CD4-positive, alpha-beta T cell treated with Interleukin-15 for 4 hours (primary cell): ENCODE data around the gene CD200.
"Not testable (repeated sequence)": the region's sequence is repeated elsewhere in the genome, so short reads cannot be mapped to it uniquely, and the experiment has no call there.

Experiments used
- DNase-seq: peaks from one replicate; pipeline ENCODE4 v3.0.0-alpha.2; 2020; ENCODE audit warnings: low spot score

The CD200 gene

GRCh38 chr3:112390783-112391641 lies 58.1 kb downstream of the CD200 start:
- no peak for DNase-seq

DNA sequence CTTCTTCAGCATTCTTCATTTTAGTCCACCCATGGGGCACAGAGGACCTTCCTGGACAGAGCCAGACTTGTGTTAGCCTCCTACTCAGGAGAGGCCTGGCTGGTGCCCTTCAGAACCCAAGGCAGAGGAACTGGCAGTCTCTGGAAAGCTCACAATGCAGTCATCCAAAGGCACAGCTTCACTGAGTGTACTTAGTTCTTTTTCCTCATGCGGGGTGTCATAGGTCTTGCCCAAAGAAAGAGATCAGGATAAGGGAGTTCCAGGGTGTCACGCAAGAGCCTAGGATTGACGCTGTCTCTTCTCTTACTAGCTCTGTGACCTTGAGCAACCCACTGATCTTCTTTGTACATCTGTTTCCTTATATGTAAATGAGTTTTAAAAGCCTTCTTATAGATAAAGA lies 58.7 kb downstream of the CD200 start:
- no peak for DNase-seq

DNA sequence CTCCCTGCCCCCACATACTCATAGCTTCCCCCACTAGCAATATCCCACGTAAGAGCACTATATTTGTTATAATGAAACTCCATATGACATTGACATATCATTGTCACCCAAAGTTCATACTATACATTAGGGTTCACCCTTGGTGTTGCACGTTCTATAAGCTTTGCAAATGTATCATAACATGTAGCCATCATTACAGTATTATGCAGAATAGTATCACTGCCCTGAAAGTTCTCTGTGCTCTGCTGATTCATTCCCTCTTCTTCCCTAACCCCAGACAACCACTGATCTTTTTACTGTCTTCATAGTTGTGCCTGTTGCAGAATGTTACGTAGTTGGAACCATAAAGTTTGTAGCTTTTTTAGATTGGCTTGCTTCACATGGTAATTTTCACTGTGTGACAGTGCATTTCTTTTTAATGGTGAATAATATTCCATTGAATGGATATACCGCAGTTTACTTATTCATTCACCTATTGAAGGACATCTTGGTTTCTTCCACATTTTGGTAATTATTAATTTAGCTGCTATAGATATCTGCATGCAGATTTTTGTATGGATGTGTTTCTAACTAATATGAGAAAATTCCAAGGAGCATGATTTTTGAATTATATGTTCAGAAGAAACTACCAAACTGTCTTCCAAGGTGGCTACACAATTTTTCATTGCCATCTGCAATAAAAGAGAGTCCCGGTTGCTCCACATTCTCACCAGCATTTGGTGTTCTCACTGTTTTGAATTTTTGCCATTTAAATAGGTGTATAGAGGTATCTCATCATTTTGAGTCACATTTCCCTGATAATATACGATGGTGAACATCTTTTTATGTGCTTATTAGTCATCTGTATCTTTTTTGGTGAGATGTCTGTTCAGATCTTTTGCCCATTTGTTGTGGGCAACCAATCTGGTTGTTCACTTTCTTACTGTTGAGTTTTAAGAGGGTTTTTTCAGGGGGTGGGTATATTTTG lies 59.7 kb downstream of the CD200 start:
- DNase-seq, result no peak

- DNase-seq, result no peak
Measured at GRCh38 chr3:112393360-112393728, 60.4 kb downstream of the CD200 start.

DNA sequence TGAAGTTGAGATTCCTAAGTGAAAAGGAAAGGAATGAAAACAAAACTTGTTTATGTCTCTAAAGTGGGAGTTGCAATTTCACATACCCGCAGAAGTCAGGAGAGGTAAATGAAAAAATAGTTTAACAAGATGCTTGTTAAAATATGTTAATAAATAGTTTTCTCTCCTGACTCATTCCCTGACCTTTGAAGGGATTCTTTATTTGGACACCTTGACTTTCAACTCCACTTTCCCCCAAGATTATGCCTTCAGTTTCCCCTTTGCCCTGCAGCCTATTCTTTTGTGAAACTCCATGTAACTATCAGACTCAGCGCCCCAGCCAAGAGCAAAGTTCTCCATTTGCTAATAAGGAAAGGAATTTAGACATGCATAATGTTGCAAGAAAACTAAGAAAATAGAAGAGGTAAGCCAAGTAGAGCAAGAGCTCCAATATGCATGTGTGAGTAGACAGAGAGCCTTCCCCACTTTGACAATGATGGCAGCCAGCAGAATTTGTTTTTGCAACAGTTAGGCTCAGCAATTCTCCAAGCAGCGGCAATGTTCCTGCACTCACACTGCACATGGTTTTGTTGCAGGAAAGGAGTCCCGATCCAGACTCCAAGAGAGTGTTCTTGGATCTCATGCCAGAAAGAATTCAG lies 61.2 kb downstream of the CD200 start:
- DNase-seq, result no peak

GRCh38 chr3:112395181-112395895 lies 62.4 kb downstream of the CD200 start:
- no peak for DNase-seq

- DNase-seq, result no peak
Measured at GRCh38 chr3:112395896-112396290, 62.9 kb downstream of the CD200 start.

DNA sequence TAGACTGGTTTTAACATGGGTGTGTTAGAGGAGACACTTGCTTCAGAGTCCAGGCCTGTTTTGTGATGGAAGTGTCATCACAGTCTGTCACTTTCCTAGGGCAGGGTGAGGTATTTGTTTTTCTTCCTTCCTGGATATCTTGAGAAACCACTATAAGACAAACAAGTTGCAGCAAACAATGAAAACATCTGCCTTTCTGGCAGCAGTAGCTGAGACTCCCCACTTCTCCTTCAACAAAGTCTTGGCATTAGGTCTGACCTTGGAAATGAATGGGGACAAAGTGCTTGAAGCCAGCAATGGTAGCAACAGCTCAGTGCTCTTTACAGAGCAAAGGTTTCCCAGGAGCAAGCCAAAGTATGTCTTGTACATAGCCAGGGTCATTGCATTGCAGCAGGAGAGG lies 64.6 kb downstream of the CD200 start:
- no peak for DNase-seq

GRCh38 chr3:112399064-112399463 lies 66.1 kb downstream of the CD200 start:
- DNase-seq, result no peak

GRCh38 chr3:112399554-112399953 lies 66.6 kb downstream of the CD200 start:
- DNase-seq, result not testable (repeated sequence)

GRCh38 chr3:112400317-112400716 lies 67.4 kb downstream of the CD200 start:
- not testable (repeated sequence) for DNase-seq

GRCh38 chr3:112401617-112402016 lies 68.7 kb downstream of the CD200 start:
- no peak for DNase-seq

DNA sequence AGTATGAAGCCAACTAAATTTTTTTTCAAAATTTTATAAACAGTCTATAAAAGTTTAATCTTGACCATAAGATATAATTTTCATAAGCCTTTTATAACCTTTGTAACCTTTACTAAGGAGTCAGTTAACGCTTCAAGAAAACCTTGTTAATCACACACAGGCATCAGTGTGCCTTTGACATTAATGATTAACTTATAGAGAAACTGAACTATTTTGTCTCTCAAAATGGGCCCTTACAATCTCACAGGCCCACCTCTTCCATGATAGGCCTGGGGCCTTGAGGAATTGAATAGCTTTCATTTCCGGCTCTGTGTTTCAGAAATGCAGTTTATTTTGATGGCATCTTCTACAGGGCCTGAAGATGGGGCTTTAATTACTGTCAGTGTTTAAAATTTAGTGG lies 70.1 kb downstream of the CD200 start:
- no peak for DNase-seq

- DNase-seq, result not testable (repeated sequence)
Measured at GRCh38 chr3:112404924-112405549, 72.1 kb downstream of the CD200 start.

- no peak for DNase-seq
Measured at GRCh38 chr3:112405845-112406244, 72.9 kb downstream of the CD200 start.

GRCh38 chr3:112407214-112407887 lies 74.4 kb downstream of the CD200 start:
- DNase-seq, result no peak

DNA sequence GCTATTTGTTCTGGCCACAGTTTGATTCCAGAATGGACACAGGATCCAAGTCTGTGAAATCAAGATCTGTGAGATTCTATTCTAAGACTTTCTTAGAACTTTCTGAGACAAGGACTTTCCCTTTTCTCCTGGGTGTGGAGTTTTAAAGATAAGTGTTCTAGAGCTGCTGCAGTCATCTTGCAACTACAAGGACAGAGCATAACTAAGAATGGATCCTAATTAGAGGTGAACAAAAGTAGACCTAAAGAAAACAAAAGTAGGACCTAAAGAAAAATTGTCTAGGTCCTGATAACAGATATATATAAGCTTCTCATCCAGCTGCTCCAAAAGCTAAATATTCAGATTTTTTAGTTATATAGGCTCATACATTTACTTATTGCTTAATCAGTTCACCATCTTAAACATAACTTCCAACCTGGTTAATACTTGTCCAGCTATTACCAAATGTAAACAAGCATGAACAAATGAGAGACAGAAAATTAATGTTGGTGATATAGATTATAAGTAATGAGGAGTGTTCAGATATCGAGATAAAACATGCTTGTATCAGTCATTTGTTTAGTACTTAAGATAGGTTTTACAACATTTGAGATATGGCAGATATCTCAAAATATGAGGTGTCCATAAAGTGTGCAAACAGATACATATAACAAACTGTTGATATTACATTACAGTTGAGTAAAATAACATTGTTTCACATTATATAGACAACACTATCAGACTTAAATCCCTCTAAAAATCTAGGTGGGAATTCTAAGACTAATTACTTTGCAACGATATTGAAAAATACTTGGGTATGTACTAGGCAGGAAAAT lies 75.1 kb downstream of the CD200 start:
- DNase-seq, result no peak

DNA sequence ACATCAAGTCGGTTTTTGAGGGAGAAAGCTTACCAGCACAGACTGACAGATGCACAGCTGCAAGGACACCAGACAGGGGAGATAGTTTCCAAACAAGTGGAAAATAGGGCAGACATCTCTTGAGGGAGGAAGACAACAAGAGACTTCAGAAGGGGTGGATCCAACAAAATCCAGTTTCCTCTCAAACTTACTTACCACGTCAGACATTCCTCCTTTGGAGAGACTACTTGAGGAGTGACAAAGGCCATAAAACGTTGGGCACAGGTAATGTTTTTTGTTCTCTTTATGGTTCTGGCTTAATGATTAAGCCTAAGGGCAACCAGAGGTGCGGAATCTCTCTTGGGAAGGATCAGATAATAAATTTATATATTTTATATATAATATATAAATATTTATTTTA lies 76.1 kb downstream of the CD200 start:
- no peak for DNase-seq

DNA sequence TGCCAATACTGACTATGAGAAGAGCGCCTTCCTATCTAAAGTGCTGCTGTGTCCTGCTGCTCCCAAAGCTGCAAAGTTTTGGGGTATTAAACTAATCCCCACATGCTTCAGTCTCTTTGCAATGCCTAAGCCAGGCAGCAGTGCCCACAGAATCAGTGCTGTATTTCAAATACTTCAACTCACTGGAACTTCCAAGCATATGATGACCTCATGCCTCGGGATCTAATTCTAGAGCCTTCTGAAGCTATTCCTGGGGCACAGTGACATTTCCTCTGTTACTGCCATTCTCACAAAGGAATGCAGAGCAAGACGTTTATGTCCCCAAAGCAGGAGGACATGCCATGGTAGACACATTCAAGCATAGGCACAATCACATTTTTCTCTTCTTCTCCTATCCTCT lies 78.5 kb downstream of the CD200 start:
- no peak for DNase-seq
